Stimulated activated CD4-positive, alpha-beta T cell treated with anti-CD3 and anti-CD28 coated beads, Interleukin-4, amount 100 ng/mL, for 4 hours (primary cell): Measurements from ENCODE around the gene NLRP9.

Experiments used
- DNase-seq, 2 experiments: peaks; one replicate each; pipeline ENCODE4 v3.0.0-alpha.2; 2020

Gene NLRP9

GRCh38 chr19:55672418-55672817 is 65.8 kb downstream of the NLRP9 start:
- no peak for DNase-seq

- no peak for DNase-seq
These were observed 67.2 kb downstream of the NLRP9 start for GRCh38 chr19:55671054-55671378.

- DNase-seq, result no peak
These were observed 67.7 kb downstream of the NLRP9 start for GRCh38 chr19:55670280-55671053.

DNA sequence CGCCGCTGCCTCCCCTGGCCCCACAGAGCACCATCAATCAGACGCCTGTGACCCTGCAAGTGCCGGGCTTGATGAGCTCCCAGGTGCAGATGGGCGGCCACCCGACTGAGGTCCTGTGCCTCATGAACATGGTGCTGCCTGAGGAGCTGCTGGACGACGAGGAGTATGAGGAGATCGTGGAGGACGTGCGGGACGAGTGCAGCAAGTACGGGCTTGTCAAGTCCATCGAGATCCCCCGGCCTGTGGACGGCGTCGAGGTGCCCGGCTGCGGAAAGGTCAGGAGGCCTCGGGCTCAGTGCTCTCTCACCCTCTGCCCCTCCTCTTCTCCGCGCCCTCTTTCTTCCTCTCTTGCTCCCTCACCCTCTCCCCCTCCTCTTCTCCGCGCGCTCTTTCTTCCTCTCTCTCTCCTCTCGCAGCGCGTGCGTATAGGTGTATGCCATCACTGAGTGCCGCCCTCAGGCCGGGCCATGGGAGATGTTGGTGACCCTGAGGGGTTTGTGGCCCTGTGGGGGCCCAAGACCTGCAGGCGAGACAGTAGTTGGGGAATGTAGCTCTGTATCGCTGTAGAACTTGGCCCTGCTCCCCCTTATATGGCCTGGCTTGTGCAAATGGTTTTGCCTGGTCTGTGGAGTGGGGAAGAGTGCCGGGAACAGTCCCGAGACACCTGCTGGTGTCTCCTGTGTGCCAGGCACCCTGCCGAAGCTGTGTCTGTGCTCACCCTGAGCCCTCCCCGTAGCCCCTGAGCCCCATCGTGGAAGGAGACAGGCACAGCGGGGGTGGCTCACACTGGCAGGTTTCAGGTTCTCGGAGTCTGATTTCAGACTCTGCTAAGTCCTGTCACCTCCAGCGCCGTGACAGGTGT is 68.6 kb downstream of the NLRP9 start:
- DNase-seq, result no peak

- DNase-seq, result no peak
These were observed 69.4 kb downstream of the NLRP9 start for GRCh38 chr19:55668603-55669348.

DNA sequence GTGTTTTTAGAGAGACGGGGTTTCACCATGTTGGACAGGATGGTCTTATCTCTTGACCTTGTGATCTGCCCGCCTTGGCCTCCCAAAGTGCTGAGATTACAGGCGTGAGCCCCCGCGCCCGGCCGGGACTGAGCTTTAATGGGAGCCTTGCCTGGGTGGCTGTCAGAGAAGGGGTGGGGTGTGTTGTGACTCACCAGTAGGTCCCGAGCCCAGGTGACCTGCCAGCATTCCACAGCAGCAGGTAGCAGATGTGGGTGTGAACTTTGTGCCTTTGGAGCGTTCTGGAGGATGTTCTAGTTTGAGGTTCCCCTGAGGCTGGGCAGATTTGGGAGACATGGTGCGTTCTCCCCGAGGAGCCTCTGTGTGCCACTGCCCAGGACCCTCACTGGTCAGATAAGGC is 70.2 kb downstream of the NLRP9 start:
- DNase-seq, result no peak

DNA sequence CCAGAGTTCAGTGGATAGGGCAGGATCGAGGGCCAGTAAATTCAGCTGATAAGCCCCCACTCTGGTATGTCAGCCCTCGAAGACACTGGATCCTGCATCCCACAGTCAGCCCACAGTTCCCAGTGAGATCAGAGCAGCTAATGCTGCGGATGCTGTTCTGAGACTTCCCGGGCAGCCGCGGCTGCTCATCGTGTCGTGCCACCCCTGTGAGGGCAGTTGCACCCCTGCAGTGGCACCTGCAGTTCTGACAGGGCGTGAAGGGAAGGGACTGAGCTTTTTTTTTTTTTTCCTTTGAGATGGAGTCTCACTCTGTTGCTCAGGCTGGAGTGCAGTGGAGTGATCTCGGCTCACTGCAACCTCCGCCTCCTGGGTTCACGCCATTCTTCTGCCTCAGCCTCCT is 70.7 kb downstream of the NLRP9 start:
- no peak for DNase-seq

DNA sequence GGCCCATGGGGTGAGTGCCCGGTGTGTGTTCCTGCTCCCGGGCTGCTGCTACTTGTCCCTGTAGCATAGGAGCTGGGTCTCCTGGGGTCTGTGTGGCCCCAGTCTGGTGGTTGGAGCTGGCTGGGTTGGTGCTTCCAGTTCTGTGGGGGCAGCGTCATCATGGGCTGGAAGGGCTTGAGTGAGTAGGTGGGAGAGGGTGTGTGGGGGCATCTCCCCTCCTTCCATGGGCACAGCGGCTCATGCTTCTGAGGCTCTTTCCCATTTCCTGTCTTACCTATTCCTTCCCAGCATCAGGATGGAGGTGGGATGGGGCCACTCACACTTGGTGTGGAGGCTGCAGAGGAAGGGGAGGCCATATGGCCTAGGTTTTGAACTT is 71.2 kb downstream of the NLRP9 start:
- DNase-seq, result no peak

DNA sequence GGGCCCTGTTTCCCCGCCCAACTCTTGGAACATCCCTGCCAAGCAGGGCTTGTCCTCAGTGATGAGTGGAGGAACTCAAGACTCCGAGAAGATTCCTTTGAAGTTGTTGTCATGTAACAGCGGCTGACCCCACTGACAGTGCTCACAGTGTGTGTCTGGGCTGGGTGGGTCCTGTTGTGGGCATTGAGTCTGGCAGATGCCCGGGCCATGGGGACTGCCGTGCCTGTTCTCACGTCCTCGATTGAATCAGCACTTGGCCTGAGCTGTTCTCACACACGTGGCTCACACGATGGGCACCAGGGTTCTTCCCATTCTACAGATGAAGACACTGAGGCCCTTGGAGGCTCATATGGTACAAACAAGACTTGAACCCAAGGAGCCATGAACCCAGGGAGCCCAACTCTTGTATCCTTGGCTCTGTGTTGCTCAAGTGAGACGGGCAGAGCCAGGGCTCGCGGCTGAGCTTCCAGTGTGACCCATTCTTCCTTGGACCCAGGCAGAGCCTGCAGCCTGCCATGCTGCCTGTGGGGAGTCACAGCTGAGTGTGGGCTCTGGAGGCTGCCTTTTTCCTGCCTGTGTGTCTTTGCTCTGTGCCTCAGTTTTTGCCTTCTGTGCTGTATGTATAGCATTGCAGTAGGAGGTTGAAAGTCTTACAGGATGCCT is 71.7 kb downstream of the NLRP9 start:
- DNase-seq, result no peak

GRCh38 chr19:55663846-55664536 is 74.2 kb downstream of the NLRP9 start:
- no peak for DNase-seq

GRCh38 chr19:55661826-55662225 is 76.4 kb downstream of the NLRP9 start:
- no peak for DNase-seq

DNA sequence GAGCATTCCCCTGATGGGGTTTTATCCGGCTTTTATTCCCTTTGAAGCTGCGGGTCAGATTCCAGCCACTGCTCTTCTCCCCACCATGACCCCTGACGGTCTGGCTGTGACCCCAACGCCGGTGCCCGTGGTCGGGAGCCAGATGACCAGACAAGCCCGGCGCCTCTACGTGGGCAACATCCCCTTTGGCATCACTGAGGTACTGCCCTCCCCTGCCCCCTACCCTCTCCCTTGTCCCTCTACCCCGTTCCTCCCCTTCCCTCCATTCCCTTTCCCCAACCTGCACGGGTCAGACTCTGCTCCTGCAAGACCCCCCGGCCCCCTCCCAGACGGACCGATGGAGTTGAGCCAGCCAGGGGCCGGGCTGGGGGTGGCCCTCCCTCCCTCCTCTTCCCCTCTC is 77.2 kb downstream of the NLRP9 start:
- no peak for DNase-seq

DNA sequence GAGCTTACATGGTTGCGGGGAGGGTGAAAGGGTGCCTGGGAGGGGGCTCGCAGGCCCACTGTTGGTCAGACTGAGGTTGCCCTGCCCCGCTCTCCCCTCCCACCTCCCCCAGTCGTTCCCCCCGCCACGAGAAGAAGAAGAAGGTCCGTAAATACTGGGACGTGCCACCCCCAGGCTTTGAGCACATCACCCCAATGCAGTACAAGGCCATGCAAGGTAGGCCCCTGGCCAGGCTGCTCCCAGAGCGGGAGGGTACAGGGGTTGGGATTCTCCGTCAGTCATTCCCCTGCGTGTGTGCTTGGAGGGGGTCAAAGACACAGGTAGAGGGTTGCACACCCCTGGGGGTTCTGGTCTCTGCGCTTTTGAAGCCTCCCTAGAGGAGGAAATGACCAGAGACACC is 77.8 kb downstream of the NLRP9 start:
- no peak for DNase-seq

DNA sequence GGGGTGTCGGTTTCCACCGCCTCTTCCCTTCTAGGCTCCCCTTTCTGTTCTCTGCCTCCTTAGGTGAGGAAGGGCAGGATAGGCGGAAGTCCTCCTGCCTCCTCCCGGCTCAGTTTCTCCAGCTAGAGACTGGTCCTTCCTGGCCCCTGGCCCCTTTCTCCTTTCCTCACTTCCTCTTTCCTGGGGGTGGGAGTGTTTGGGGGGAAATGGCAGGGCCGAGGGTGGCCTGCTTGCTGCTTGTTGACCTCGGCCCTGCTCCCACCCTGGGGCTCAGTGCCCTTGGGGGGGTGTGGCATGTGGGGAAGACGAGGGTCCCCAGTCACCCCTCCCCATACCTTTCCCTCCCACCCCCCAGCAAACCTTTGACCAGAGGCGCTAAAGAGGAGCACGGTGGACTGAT is 78.4 kb downstream of the NLRP9 start:
- no peak for DNase-seq

GRCh38 chr19:55658846-55659459 is 79.2 kb downstream of the NLRP9 start:
- DNase-seq, result no peak
